CD4-positive, alpha-beta T cell treated with Interleukin-6 at 100 ng/mL for 8 hours (primary cell): ENCODE data around the gene TSHZ1.
A peak's percentile ranks its signal among the peaks of the same experiment; 100 is the strongest.

Experiments
- DNase-seq: peaks from one replicate; pipeline ENCODE4 v3.0.0-alpha.2; 2020; ENCODE audit warnings: mixed read lengths, low spot score

Gene TSHZ1

GRCh38 chr18:75223687-75224347 is 13.2 kb downstream of the TSHZ1 start:
- no peak for DNase-seq

GRCh38 chr18:75226286-75226955 is 15.8 kb downstream of the TSHZ1 start:
- DNase-seq, result no peak

GRCh38 chr18:75226956-75227316 is 16.3 kb downstream of the TSHZ1 start:
- DNase-seq, result no peak

- DNase-seq, result no peak
Measured at GRCh38 chr18:75227535-75228296, 17.1 kb downstream of the TSHZ1 start.

- no peak for DNase-seq
Measured at GRCh38 chr18:75228967-75229366, 18.4 kb downstream of the TSHZ1 start.

- DNase-seq, result no peak
Measured at GRCh38 chr18:75229437-75229836, 18.8 kb downstream of the TSHZ1 start.

- DNase-seq, result no peak
Measured at GRCh38 chr18:75230163-75231052, 19.8 kb downstream of the TSHZ1 start.

- no peak for DNase-seq
Measured at GRCh38 chr18:75231053-75231406, 20.4 kb downstream of the TSHZ1 start.

- DNase-seq, result no peak
Measured at GRCh38 chr18:75234901-75235300, 24.3 kb downstream of the TSHZ1 start.

- no peak for DNase-seq
Measured at GRCh38 chr18:75235896-75236295, 25.3 kb downstream of the TSHZ1 start.

- no peak for DNase-seq
Measured at GRCh38 chr18:75238100-75238499, 27.5 kb downstream of the TSHZ1 start.

GRCh38 chr18:75238786-75239185 is 28.2 kb downstream of the TSHZ1 start:
- no peak for DNase-seq

- no peak for DNase-seq
Measured at GRCh38 chr18:75240433-75240832, 29.8 kb downstream of the TSHZ1 start.

- no peak for DNase-seq
Measured at GRCh38 chr18:75241705-75242104, 31.1 kb downstream of the TSHZ1 start.

- DNase-seq, result peak; percentile 18
Measured at GRCh38 chr18:75244351-75245313, 34.0 kb downstream of the TSHZ1 start.

- DNase-seq, result no peak
Measured at GRCh38 chr18:75246721-75247610, 36.4 kb downstream of the TSHZ1 start.

GRCh38 chr18:75247611-75248421 is 37.2 kb downstream of the TSHZ1 start:
- DNase-seq, result peak; percentile 51

- no peak for DNase-seq
Measured at GRCh38 chr18:75248426-75249174, 38.0 kb downstream of the TSHZ1 start.

GRCh38 chr18:75249175-75249518 is 38.5 kb downstream of the TSHZ1 start:
- DNase-seq, result no peak
